Measurements from ENCODE around the gene BRK1.

DNA sequence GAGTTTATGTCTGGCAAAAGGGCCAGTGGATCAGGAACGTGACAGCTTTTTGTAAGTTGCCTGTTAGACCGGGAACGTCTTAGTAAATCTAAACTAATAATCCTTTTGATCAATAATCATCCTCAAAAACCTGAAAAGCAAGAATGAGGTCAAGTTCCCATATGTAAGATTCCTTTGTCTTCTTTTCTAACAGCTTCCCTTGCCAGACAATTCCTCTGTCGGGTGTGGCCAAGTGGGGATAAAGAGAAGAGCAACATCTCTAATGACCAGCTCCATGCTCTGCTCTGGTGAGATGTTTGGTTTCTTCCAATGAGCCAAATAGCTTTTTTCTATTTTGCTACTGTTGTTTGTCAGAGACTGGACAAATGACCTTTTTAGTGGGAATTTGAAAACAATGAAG is 27.2 kb upstream of the BRK1 start:
- TF ChIP-seq, protein P1, sequence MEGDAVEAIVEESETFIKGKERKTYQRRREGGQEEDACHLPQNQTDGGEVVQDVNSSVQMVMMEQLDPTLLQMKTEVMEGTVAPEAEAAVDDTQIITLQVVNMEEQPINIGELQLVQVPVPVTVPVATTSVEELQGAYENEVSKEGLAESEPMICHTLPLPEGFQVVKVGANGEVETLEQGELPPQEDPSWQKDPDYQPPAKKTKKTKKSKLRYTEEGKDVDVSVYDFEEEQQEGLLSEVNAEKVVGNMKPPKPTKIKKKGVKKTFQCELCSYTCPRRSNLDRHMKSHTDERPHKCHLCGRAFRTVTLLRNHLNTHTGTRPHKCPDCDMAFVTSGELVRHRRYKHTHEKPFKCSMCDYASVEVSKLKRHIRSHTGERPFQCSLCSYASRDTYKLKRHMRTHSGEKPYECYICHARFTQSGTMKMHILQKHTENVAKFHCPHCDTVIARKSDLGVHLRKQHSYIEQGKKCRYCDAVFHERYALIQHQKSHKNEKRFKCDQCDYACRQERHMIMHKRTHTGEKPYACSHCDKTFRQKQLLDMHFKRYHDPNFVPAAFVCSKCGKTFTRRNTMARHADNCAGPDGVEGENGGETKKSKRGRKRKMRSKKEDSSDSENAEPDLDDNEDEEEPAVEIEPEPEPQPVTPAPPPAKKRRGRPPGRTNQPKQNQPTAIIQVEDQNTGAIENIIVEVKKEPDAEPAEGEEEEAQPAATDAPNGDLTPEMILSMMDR (conservative IDR thresholded peaks at IDR 0.05 in 1 of 2, IDR thresholded peaks at IDR 0.05 in 1 of 2; ENCODE audit: low read depth in 1 of 2, low read length in 2 of 2), result no peak
- TF ChIP-seq EZH2 (IDR thresholded peaks at IDR 0.05; ENCODE audit: low read length, missing control alignments), result no peak
